GM23338 (cell line): Measurements from ENCODE around the gene TP53I3. TPM values are rescaled to one million over a fixed set of nuclear protein-coding genes. Genes with fewer than 3 reads are reported as not detected.
A peak's percentile ranks its signal among the peaks of the same experiment; 100 is the strongest.

Experiments
- ATAC-seq: fragments of 200-7000 bp; cut with Tn5 transposase; 3 replicates; pipeline ENCODE4 v1.9.1; 2020
- DNase-seq: peaks from one replicate; pipeline ENCODE4 v3.0.0-alpha.2; 2015; ENCODE audit warnings: low spot score
- H2AFZ ChIP-seq: fragments of 200-600 bp; sonication (generic); 2 replicates; pipeline ENCODE4 v1.8.0; 2016; ENCODE audit warnings: antibody characterized with exemption, mild to moderate bottlenecking, moderate library complexity
- H3F3A ChIP-seq: fragments of 200-600 bp; sonication (generic); replicated peaks from 2 replicates; pipeline ENCODE4 v1.8.0; 2017; ENCODE audit warnings: antibody characterized with exemption, mixed run types, low read depth
- H3K27ac ChIP-seq: fragments of 200-600 bp; sonication (generic); 2 replicates; pipeline ENCODE4 v1.6.1; 2016; ENCODE audit warnings: low read depth
- H3K27me3 ChIP-seq: fragments of 200-600 bp; sonication (generic); 2 replicates; pipeline ENCODE4 v1.8.0; 2016; ENCODE audit warnings: mild to moderate bottlenecking, mixed run types, moderate library complexity; ENCODE audit not compliant: insufficient read depth
- H3K36me3 ChIP-seq: fragments of 200-600 bp; sonication (generic); 2 replicates; pipeline ENCODE4 v1.8.0; 2016; ENCODE audit warnings: mild to moderate bottlenecking; ENCODE audit not compliant: insufficient read depth
- H3K4me1 ChIP-seq: fragments of 200-600 bp; sonication (generic); 2 replicates; pipeline ENCODE4 v1.8.0; 2016; ENCODE audit warnings: mild to moderate bottlenecking, moderate library complexity; ENCODE audit not compliant: insufficient read depth
- H3K4me2 ChIP-seq: fragments of 200-600 bp; sonication (generic); 2 replicates; pipeline ENCODE4 v1.7.1; 2017; ENCODE audit warnings: mixed run types
- H3K4me3 ChIP-seq: fragments of 200-600 bp; sonication (generic); 2 replicates; pipeline ENCODE4 v1.6.1; 2016; ENCODE audit warnings: mixed run types
- H3K79me2 ChIP-seq: fragments of 200-600 bp; sonication (generic); replicated peaks from 2 replicates; pipeline ENCODE4 v1.8.0; 2017; ENCODE audit warnings: mild to moderate bottlenecking; ENCODE audit not compliant: insufficient read depth
- H3K9me2 ChIP-seq: fragments of 200-600 bp; sonication (generic); 2 replicates; pipeline ENCODE4 v1.8.0; 2017; ENCODE audit not compliant: insufficient read depth
- H4K20me1 ChIP-seq: fragments of 200-600 bp; sonication (generic); replicated peaks from 2 replicates; pipeline ENCODE4 v1.8.0; 2017; ENCODE audit warnings: mild to moderate bottlenecking; ENCODE audit not compliant: insufficient read depth
- H3K27ac Mint-ChIP-seq: 2 replicates; pipeline ENCODE4 v1.8.0; 2020; ENCODE audit warnings: inconsistent platforms, mild to moderate bottlenecking, moderate library complexity, mixed read lengths
- H3K27me3 Mint-ChIP-seq: 3 replicates; pipeline ENCODE4 v1.8.0; 2022; ENCODE audit warnings: low read depth, mild to moderate bottlenecking, moderate library complexity, mixed read lengths, inconsistent platforms; ENCODE audit not compliant: insufficient read depth, poor library complexity
- H3K36me3 Mint-ChIP-seq: 3 replicates; pipeline ENCODE4 v1.8.0; 2021; ENCODE audit warnings: low read depth, mild to moderate bottlenecking, inconsistent platforms, moderate library complexity, mixed read lengths
- H3K4me1 Mint-ChIP-seq: 3 replicates; pipeline ENCODE4 v1.8.0; 2020; ENCODE audit warnings: mild to moderate bottlenecking, inconsistent platforms, mixed read lengths
- H3K4me3 Mint-ChIP-seq: 3 replicates; pipeline ENCODE4 v1.8.0; 2021; ENCODE audit warnings: moderate library complexity, mild to moderate bottlenecking, inconsistent platforms, mixed read lengths
- H3K9me3 Mint-ChIP-seq: 3 replicates; pipeline ENCODE4 v1.8.0; 2020; ENCODE audit warnings: moderate library complexity, mild to moderate bottlenecking, inconsistent platforms, mixed read lengths
- CREB1 ChIP-seq: fragments of 250-450 bp; sonication (Bioruptor Pico); IDR thresholded peaks from 2 replicates; pipeline ENCODE4 v1.5.0; 2020; ENCODE audit warnings: low read depth, mild to moderate bottlenecking, moderate library complexity
- CTCF ChIP-seq, 2 experiments: fragments of 200-600 bp in 1 of 2; sonication (generic) in 1 of 2; conservative IDR thresholded peaks; 2 replicates each; pipeline versions ENCODE4 v1.5.1 to v1.6.1; 2016 to 2017; ENCODE audit warnings: antibody characterized with exemption in 2 of 2, low read depth in 2 of 2, mild to moderate bottlenecking in 2 of 2, moderate library complexity in 1 of 2
- EZH2phosphoT487 ChIP-seq: fragments of 200-600 bp; sonication (generic); IDR thresholded peaks from one replicate; pipeline ENCODE4 v1.8.1; 2018; ENCODE audit warnings: antibody characterized with exemption; ENCODE audit not compliant: unreplicated experiment
- JUNB ChIP-seq: IDR thresholded peaks from one replicate; pipeline ENCODE4 v1.6.1; 2016; ENCODE audit warnings: antibody characterized with exemption; ENCODE audit not compliant: unreplicated experiment
- NANOG ChIP-seq: IDR thresholded peaks from 2 replicates; pipeline ENCODE4 v1.6.1; 2016; ENCODE audit warnings: antibody characterized with exemption, borderline replicate concordance
- POLR2AphosphoS5 ChIP-seq: IDR thresholded peaks from 2 replicates; pipeline ENCODE4 v1.6.1; 2016; ENCODE audit warnings: antibody characterized with exemption, low read depth
- REST ChIP-seq: IDR thresholded peaks from one replicate; pipeline ENCODE4 v1.6.1; 2018; ENCODE audit warnings: antibody characterized with exemption; ENCODE audit not compliant: unreplicated experiment
- STAT1 ChIP-seq: IDR thresholded peaks from one replicate; pipeline ENCODE4 v1.6.1; 2016; ENCODE audit warnings: antibody characterized with exemption; ENCODE audit not compliant: unreplicated experiment
- ZNF114 ChIP-seq: fragments of 250-450 bp; sonication (Bioruptor Pico); IDR thresholded peaks from 2 replicates; pipeline ENCODE4 v1.5.0; 2020; ENCODE audit warnings: mild to moderate bottlenecking, moderate library complexity
- ZNF462 ChIP-seq: fragments of 250-450 bp; sonication (Bioruptor Pico); IDR thresholded peaks from 2 replicates; pipeline ENCODE4 v1.5.0; 2020; ENCODE audit warnings: mild to moderate bottlenecking, moderate library complexity
- polyA plus RNA-seq: library from polyadenylated mRNA; unstranded; fragments of >200 nt; fragmentation: Nextera tagmentation; extraction: Ambion mirVana; gene quantifications from 2 replicates; pipeline ENCODE4 v1.2.1, GENCODE V29; 2016
- total RNA-seq: library from RNA; depleted of rRNA; stranded (reverse); fragments of >200 nt; shearing (Covaris generic); gene quantifications from 2 replicates; pipeline ENCODE4 v1.2.3, GENCODE V29; 2014
- TF ChIP-seq, protein P1 (sequence below): IDR thresholded peaks from 2 replicates; pipeline ENCODE4 v1.6.1; 2016; ENCODE audit warnings: antibody characterized with exemption

The TP53I3 gene
- total and polyA plus RNA-seq, 2 experiments from 2014 or later = 27.8 to 36.5 TPM

DNA sequence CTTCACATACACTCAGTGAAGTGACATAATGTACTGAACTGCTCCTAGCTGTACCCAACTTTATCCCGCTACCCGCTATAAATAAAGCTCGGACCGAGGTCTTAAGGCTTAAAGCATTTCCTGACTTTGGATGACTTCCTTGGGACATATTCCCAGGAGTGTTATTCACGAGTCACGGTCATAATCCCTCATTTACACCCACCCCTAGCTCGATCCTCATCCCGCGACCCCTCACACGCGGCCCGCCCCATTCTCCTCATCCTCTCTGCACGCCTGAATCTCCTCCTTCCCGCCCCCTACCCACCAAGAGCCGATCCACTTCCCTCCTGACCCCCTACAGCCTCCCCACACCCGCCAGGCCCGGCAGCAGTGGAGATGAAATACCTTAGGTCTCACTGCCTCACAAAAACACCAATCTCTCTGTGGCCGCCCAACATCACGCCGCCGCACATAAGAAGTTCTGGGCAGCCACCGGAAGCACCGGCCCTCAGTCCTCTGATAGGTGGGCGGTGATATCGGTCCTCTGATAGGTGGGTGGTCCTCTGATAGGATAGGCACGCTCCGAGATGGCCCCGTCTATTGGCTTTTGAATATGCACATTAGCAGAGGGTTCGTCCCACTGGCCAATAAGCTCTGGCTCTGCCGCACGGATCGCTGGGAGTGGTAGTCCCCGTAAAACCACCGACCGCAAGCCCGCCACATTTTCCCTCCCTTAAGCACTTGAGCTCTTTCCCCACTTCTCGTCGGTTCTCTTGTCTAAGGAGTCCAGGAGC, 37.5 kb downstream of the TP53I3 start, which contains the start of gene WDCP:
TSS of gene WDCP (minus strand) at position 462 of the 773 bp plus-strand sequence. CDS start 7,897 bp downstream, outside the sequence.
- Histone ChIP-seq H3K4me1 (peaks cover 30% of the 10 kb centered on the region), H3F3A (peaks cover 20% of the 10 kb centered on the region; the same call in 1 of the 2 replicates), H3K9me2 (no peaks in the 10 kb centered on the region), H4K20me1 (no peaks in the 10 kb centered on the region; the same call in 1 of the 2 replicates), H3K27me3 (no peaks in the 10 kb centered on the region), H2AFZ (no peak within 1 kb of the TSS; the same call in 1 of the 2 replicates), H3K27ac (peak within 1 kb of the TSS; percentile 4; the same call in 1 of the 2 replicates), H3K36me3 (no peaks in the 10 kb centered on the region), H3K4me3 (peak within 1 kb of the TSS; percentile 64), H3K79me2 (peaks cover 60% of the 10 kb centered on the region), H3K4me2 (peak within 1 kb of the TSS; percentile 88)
- Mint-ChIP-seq H3K9me3 (no peaks in the 10 kb centered on the region), H3K36me3 (peaks cover 7% of the 10 kb centered on the region), H3K4me1 (peaks cover 22% of the 10 kb centered on the region), H3K27me3 (peaks cover 7% of the 10 kb centered on the region), H3K27ac (peak within 1 kb of the TSS; percentile 91), H3K4me3 (peak within 1 kb of the TSS; percentile 96)
- TF ChIP-seq ZNF114 (CRISPR knock-in tag) (no peak), NANOG (no peak), EZH2phosphoT487 (no peak), CREB1 (CRISPR knock-in tag) (peak; percentile 32; the same call in 1 of the 2 replicates), REST (no peak), POLR2AphosphoS5 (peak; percentile 98), JUNB (no peak), STAT1 (no peak), ZNF462 (no peak), CTCF (conservative IDR thresholded peaks at IDR 0.05; ENCODE audit: low read depth in 2 of 2) (no peak)
- TF ChIP-seq, protein P1, sequence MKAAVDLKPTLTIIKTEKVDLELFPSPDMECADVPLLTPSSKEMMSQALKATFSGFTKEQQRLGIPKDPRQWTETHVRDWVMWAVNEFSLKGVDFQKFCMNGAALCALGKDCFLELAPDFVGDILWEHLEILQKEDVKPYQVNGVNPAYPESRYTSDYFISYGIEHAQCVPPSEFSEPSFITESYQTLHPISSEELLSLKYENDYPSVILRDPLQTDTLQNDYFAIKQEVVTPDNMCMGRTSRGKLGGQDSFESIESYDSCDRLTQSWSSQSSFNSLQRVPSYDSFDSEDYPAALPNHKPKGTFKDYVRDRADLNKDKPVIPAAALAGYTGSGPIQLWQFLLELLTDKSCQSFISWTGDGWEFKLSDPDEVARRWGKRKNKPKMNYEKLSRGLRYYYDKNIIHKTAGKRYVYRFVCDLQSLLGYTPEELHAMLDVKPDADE = peak; percentile 66
- peak; percentile 90 for ATAC-seq
- DNase-seq = peak; percentile 99
